Peyer's patch (tissue), 4 donors: ENCODE results near the gene KIF23. TPM values are rescaled to one million over a fixed set of nuclear protein-coding genes. Genes with fewer than 3 reads are reported as not detected.
"Not testable (repeated sequence)": the region's sequence is repeated elsewhere in the genome, so short reads cannot be mapped to it uniquely, and the experiment has no call there.

Source experiments
- DNase-seq, 3 donors: peaks; one replicate each; pipeline ENCODE4 v3.0.0-alpha.2; 2017 to 2019
- H3K27ac ChIP-seq, 4 donors: fragments of 200-600 bp; sonication (generic); one replicate each; pipeline ENCODE4 v1.5.1; 2016 to 2019
- H3K27me3 ChIP-seq, 2 donors: fragments of 200-600 bp; sonication (generic); one replicate each; pipeline ENCODE4 v1.5.1; 2019
- H3K36me3 ChIP-seq, 3 donors: fragments of 200-600 bp; sonication (generic); one replicate each; pipeline ENCODE4 v1.5.1; 2016 to 2019
- H3K4me1 ChIP-seq, 4 donors: fragments of 200-600 bp; sonication (generic); one replicate each; pipeline ENCODE4 v1.5.1; 2016 to 2019
- H3K4me3 ChIP-seq, 4 donors: fragments of 200-600 bp; sonication (generic); 1 replicate in 3 of 4; 2 replicates in 1 of 4; pipeline ENCODE4 v1.5.1; 2016 to 2019; ENCODE audit warnings: mild to moderate bottlenecking in 1 of 4
- H3K9me3 ChIP-seq, 4 donors: fragments of 200-600 bp; sonication (generic); one replicate each; pipeline ENCODE4 v1.5.1; 2016 to 2019; ENCODE audit warnings: mild to moderate bottlenecking in 1 of 4
- CTCF ChIP-seq, 6 experiments: fragments of 450-650 bp in 4 of 6; fragments of 200-600 bp in 2 of 6; sonication (generic) in 1 of 6; IDR thresholded peaks; one replicate each; pipeline ENCODE4 v1.5.1; 2017 to 2019; ENCODE audit warnings: antibody characterized with exemption in 6 of 6, mild to moderate bottlenecking in 3 of 6, moderate library complexity in 1 of 6
- POLR2A ChIP-seq, 2 donors: fragments of 450-650 bp; IDR thresholded peaks; one replicate each; pipeline ENCODE4 v1.5.1; 2017; ENCODE audit warnings: antibody characterized with exemption in 2 of 2, mild to moderate bottlenecking in 2 of 2, moderate library complexity in 2 of 2
- total RNA-seq, 4 donors: library from RNA; depleted of rRNA; stranded (reverse); fragments of >200 nt; gene quantifications; one replicate each; pipeline ENCODE4 v1.1.0, GENCODE V29; 2016

Gene KIF23
- total RNA-seq, 4 donors from 2014 or later = 2.2 to 33.8 (median 6.0) TPM

DNA sequence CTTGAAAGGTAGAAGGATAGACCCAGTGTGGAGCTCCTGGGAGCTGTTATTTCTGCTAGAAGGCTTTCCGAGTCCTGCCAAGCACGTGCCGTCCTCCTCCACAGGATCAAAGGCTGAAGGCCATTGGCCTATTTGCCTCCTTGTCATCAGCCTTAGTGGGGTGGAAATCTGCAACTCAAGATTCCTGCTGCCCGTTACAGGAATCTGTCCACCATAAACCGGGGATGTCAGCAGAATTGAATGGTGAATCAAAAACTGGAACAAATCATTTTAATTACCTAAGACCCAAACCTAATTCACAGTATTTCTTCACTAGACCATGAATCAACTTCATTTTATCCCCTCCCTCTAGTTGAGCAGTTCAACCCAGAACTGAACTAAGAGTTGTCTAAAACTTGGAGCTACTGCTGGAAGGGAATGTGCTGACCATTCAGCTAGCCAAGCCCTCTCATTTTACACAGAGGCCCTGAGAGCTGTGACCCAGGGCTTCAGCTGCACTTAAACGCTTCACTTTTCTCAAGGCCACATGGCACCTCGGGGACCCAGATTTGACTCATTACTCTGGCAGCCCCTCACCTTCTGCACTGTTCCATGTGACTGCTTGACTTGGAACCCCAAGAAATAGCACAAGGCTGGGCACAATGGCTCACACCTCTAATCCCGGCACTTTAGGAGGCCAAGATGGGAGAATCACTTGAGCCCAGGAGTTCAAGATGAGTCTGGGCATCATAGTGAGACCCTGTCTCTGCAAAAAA, 36.8 kb upstream of the KIF23 start:
- H3K27me3 ChIP-seq = no peaks in the 10 kb centered on the region
- DNase-seq = no peak
- H3K4me3 ChIP-seq = no peak overlapping the region
- no peaks in the 10 kb centered on the region for H3K4me1 ChIP-seq
- no peak for TF ChIP-seq CTCF (IDR thresholded peaks at IDR 0.05)
- no peak for TF ChIP-seq POLR2A (IDR thresholded peaks at IDR 0.05)
- H3K9me3 ChIP-seq = no peaks in the 10 kb centered on the region
- no peak overlapping the region for H3K27ac ChIP-seq
- H3K36me3 ChIP-seq = no peaks in the 10 kb centered on the region

DNA sequence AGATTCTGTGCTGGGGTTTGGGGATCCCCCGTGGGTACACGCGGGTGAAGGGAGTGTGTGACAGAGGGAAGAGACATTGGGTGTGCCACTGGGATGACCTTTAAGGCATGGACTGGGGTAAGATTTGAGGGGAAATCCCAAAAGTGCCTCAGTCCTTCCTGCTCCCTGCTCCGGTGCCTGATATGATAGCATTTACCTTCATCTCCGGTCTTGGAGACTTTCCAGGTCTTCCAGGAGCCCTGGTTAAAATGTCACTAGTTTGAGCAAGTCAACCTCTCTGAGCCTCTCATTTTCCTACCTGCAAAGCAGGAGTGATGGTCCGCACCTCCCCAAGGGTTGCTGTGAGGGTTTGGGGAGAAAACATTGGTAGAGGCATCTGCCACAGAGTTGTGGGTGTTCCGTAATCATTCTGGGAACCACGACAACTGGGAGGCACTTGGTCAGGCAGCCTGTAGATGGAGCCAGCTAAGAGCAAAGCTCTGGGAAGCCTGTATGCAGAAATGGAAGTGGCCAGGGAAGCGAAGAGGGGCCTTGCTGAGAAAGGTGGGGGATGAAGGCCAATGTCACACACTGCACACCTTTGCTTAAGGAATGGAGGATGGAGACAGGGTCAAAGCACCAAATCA, 33.9 kb upstream of the KIF23 start:
- TF ChIP-seq POLR2A (IDR thresholded peaks at IDR 0.05) (no peak), CTCF (IDR thresholded peaks at IDR 0.05) (no peak)
- DNase-seq = peak in 1 of 3 donors; percentile 19

GRCh38 chr15:69380726-69381105, 33.4 kb upstream of the KIF23 start:
- no peaks in the 10 kb centered on the region for H3K9me3 ChIP-seq
- no peaks in the 10 kb centered on the region for H3K36me3 ChIP-seq
- DNase-seq = no peak
- H3K4me1 ChIP-seq = no peaks in the 10 kb centered on the region
- TF ChIP-seq POLR2A (IDR thresholded peaks at IDR 0.05) (no peak), CTCF (IDR thresholded peaks at IDR 0.05) (no peak)
- no peak overlapping the region for H3K27ac ChIP-seq
- no peak overlapping the region for H3K4me3 ChIP-seq
- no peaks in the 10 kb centered on the region for H3K27me3 ChIP-seq

More for the DNA sequence above, 33.9 kb upstream of the KIF23 start:
- H3K4me1 ChIP-seq = no peaks in the 10 kb centered on the region
- no peaks in the 10 kb centered on the region for H3K9me3 ChIP-seq
- no peak overlapping the region for H3K27ac ChIP-seq
- H3K27me3 ChIP-seq = no peaks in the 10 kb centered on the region
- no peak overlapping the region for H3K4me3 ChIP-seq
- H3K36me3 ChIP-seq = no peaks in the 10 kb centered on the region

GRCh38 chr15:69382176-69382575, 32.0 kb upstream of the KIF23 start:
- H3K27me3 ChIP-seq, H3K36me3 ChIP-seq, H3K4me1 ChIP-seq, H3K4me3 ChIP-seq, DNase-seq, H3K9me3 ChIP-seq, H3K27ac ChIP-seq: not testable (repeated sequence)

- H3K27me3 ChIP-seq, DNase-seq, H3K9me3 ChIP-seq: not testable (repeated sequence)
Measured at GRCh38 chr15:69384066-69384465, 30.1 kb upstream of the KIF23 start.

DNA sequence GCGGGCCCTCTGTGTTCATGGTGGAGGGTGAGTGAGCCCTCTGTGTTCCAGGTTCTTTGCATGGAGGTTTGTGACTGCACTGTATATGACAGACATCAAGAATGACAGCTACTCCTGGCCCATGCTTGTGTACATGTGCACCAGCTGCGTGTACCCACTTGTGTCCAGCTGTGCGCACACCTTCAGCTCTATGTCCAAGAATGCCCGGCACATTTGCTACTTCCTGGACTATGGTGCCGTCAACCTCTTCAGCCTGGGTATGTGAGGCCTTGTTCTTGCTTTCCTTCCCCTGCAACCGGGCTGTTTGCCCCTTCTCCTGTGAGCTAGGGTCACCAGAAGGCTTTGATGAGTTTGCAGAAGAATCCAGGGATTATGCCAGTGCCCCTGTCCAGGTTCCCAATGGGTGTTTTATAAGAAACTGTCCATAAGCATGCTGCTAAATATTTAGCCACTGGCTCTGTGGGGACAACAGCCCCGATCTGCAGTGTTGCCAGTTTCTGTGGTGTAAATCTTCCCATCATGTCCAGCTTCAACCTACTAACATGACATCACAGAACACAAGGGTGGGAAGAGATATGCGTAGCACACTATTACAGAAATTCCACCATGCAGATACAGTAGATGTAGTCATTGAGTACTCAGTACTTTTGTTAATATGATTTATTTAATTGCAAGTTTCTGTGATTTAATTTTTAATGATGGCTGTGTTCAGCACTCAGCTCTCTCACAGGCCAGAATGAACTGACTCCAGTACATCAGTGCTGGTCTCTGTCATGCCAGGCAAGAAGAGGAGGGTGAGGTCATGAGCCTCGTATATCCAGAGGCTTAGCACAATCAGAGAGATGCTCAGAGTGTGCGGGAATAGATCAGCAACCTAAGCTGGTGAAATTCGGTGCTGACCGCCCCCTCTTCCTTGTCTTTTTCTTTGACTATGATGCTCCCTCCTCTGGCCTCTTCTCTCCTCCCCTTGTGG, 29.2 kb upstream of the KIF23 start:
- Histone ChIP-seq H3K27me3 (no peaks in the 10 kb centered on the region), H3K4me3 (no peak overlapping the region), H3K36me3 (no peaks in the 10 kb centered on the region), H3K9me3 (no peaks in the 10 kb centered on the region), H3K27ac (no peak overlapping the region), H3K4me1 (no peaks in the 10 kb centered on the region)
- DNase-seq = no peak
- TF ChIP-seq CTCF (IDR thresholded peaks at IDR 0.05) (no peak), POLR2A (IDR thresholded peaks at IDR 0.05) (no peak)

More at GRCh38 chr15:69384066-69384465, 30.1 kb upstream of the KIF23 start:
- not testable (repeated sequence) for H3K4me3 ChIP-seq, H3K4me1 ChIP-seq, H3K27ac ChIP-seq, H3K36me3 ChIP-seq
